ENCODE results near the gene RFX8. TPM values are rescaled to one million over a fixed set of nuclear protein-coding genes. Genes with fewer than 3 reads are reported as not detected.

The RFX8 gene
- total and polyA plus RNA-seq, 2 of the 8 experiments (the other 6 are each of a cell fraction or from before 2014, with no cell fraction given) = 0.60 to 0.97 TPM

- TF ChIP-seq NANOG (IDR thresholded peaks at IDR 0.05; ENCODE audit: insufficient read depth, low read depth, low read length, poor library complexity, severe bottlenecking) = no peak
- TF ChIP-seq EGR1 (IDR thresholded peaks at IDR 0.05; ENCODE audit: borderline replicate concordance, low read depth, low read length) = no peak
- TF ChIP-seq GTF2F1 (IDR thresholded peaks at IDR 0.05; ENCODE audit: borderline replicate concordance, low read depth, low read length) = no peak
- TF ChIP-seq SP4 (IDR thresholded peaks at IDR 0.05; ENCODE audit: low read length) = no peak
- TF ChIP-seq CHD2 (IDR thresholded peaks at IDR 0.05; ENCODE audit: low read length) = no peak
- no peak for TF ChIP-seq BACH1 (IDR thresholded peaks at IDR 0.05; ENCODE audit: low read length)
- no peak for TF ChIP-seq NRF1 (IDR thresholded peaks at IDR 0.05; ENCODE audit: low read depth, low read length)
- TF ChIP-seq RBBP5 (IDR thresholded peaks at IDR 0.05; ENCODE audit: borderline replicate concordance, low read depth, low read length) = no peak
- no peak for TF ChIP-seq MAFK (IDR thresholded peaks at IDR 0.05; ENCODE audit: low read depth, low read length)
- TF ChIP-seq EP300 (IDR thresholded peaks at IDR 0.05; ENCODE audit: borderline replicate concordance in 1 of 2, low read depth in 2 of 2, low read length in 2 of 2) = no peak
Measured at GRCh38 chr2:101518578-101519492, 43.9 kb upstream of the RFX8 start (continued).

Data from H1 (cell line).